ENCODE data around the gene GADD45G.

Gene GADD45G

DNA sequence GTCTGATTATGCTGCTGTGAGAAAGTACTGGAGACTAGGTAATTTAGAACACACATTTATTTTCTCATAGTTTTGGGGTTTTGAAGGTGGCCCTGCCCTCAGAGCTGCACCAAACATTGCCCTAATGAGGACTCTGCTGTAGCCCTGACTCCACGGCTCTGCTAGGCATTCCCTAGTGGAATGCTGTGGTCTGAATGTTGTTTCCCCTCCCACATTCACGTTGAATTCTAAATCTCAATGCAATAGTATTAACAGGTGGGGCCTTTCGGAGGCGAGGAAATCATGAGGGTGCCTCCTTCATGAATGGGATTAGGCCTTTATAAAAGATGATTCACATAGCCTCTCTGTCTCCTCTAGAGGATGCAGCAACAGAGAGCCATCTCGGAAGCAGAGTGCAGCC, 25.7 kb downstream of the GADD45G start:
- DNase-seq = no peak

DNA sequence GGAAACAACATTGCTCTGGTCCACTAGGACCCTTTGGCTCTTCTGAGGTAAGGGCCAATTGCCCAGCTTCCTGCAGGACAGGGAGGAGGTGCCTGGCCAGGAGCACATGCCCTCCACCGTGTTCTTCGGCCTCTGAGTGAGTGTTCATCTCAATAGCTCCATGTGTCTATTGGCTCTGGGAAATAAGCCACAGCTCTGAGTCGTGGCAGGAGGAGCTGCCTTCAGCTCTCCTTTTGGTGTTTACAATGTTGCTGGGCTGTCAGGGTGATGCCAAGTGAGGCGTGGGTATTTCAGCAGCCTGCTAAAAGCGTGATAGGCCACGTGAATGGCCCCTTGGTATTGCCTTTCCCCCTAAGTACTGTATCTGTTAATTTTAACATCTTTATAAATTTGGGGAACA, 26.6 kb downstream of the GADD45G start:
- no peak for DNase-seq

DNA sequence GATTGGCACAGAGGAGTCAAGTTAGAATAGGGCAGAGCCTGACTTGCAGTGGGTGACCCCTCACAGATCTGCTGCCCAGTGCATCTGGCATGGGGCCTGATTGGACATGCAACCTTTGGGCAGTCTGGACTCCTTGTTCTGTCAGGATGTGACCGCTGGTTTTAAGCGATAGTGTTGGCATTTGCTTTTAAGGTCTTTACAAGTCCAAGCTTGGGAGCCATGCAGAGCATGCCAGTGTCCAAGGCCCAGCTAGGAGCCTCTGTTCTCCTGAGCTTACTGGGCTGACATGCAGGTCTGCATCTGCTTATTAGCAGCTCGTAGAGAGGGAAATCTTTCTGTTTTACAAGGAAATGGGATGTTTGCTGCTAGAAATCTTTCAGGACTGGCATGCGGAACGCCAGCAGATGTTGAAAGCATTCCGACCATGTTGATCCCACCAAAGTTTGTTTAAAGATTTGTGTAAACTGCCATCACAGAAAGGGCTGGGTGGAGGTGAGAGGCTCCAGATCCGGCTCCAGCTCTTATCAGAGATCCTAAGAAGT, 27.5 kb downstream of the GADD45G start:
- DNase-seq = no peak

- DNase-seq = no peak
Observed at GRCh38 chr9:89632736-89633135, 27.9 kb downstream of the GADD45G start.

DNA sequence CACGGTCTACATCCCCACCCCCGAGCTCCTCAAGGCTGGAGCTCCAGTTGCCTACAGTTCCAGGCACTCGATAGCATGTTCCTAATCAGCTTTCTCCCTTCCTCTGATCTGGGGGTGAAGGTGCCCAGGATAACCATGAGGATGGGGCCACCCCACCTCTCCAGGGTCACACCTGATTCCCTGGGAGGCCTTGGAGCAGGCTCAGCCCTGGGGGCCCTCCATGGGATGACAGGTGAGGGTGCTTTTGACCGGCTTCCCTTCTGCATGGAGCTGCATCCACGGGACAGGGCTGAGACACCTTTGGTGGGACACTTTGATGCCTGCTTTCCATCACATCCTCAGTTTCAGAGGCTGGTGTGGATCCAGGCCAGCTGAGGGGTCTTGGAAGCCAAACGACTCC, 28.6 kb downstream of the GADD45G start:
- DNase-seq = no peak

- no peak for DNase-seq
Observed at GRCh38 chr9:89633920-89634319, 29.1 kb downstream of the GADD45G start.

DNA sequence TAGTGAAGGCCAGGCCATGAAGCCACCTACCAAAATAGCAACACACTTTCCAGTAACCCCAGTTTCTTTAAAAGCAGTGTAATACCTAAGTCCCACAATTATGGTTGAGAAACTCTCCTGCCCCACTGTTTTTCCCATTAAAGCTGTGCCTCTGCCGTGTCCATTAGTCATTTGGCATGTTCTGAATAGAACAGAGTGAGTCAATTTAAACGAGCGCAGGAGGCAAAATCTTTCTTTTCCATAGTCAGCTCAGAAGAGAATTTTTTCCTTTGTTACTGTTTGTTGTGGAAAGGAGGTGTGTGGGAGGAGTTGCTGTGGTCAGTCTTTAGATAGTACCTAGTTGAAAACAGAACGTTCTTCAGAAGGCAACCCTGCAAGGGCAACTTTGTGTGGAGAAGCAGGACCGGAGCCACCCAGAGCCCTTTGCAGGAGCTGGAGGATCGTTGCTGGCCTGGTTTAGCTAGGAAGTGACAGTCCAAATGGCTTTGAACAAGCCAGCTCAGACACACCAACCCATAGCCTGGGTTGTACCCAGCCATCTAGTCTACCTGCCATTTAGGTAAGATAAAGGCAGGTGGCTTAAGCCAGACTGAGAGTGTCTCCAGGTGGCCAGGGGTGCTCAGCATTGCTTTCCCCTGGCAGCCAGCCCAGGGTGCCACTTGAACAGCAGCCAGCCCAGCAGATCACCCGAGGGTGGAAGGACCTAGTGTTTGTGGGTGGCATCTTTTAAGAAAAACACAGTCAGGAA, 30.4 kb downstream of the GADD45G start:
- no peak for DNase-seq

GRCh38 chr9:89635816-89636215, 31.0 kb downstream of the GADD45G start:
- DNase-seq = no peak

GRCh38 chr9:89637787-89638186, 33.0 kb downstream of the GADD45G start:
- peak in 1 of 2 donors; percentile 33 for DNase-seq

DNA sequence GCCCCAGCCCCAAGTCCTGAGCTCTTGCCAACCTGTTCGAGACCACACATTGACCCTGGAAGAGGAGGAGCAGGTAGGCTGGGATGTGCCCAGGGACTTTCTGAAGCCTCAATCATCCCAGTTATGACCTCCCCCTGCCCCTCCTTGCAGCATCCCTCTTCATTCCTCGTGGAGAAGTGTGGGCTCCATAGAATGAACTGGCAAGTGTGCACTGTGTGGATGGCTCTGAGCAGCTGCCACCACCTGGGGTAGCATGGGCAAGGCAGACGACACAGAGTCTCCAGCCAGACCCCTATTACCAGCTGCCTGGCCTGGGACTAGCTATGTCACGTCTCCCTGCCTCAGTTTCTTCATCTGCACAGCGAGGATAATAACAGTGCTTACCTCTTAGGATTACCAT, 33.5 kb downstream of the GADD45G start:
- DNase-seq = no peak

DNA sequence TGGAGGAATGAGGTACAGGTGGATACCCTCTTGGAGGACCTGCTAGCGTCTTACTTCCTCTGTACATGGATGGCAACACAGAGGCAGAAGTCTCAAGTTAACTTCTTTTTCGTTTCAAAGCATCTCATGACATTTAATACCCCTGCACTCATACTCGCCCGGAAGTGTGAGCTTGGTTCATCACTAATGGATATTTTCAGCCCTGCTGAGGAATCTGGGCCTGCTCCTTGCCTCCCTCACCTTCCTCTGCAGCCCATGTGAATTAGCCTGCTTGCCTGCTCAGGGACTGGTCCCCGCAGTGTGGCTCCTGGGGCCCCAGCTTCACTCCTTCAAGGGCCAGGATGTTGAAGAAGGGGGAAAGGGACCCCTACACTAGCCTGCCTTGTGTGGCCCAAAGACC, 34.1 kb downstream of the GADD45G start:
- no peak for DNase-seq

GRCh38 chr9:89639367-89639795, 34.6 kb downstream of the GADD45G start:
- no peak for DNase-seq

GRCh38 chr9:89639961-89640360, 35.1 kb downstream of the GADD45G start:
- no peak for DNase-seq

DNA sequence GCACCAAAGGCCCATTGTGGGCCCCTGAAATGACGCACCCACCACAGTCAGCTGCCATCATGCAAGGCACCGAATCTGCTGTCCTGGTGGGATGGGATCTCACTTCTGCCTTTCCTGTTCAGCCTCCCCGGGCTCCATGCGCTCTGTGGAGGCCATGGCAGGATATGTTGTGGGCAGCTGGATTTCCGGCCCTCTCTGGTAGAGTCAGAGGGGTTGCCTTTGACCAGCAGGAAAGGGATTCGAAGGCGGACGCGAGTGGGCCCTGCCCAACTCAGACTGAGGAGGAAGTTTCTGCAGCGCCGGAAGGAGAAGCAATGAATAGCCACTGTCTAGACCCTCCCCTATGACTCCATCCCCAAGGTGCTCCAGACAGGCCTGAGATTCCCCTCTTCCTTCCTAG, 35.5 kb downstream of the GADD45G start:
- DNase-seq = peak; percentile 93 to 95

- no peak for DNase-seq
Observed at GRCh38 chr9:89640801-89641200, 36.0 kb downstream of the GADD45G start.

DNA sequence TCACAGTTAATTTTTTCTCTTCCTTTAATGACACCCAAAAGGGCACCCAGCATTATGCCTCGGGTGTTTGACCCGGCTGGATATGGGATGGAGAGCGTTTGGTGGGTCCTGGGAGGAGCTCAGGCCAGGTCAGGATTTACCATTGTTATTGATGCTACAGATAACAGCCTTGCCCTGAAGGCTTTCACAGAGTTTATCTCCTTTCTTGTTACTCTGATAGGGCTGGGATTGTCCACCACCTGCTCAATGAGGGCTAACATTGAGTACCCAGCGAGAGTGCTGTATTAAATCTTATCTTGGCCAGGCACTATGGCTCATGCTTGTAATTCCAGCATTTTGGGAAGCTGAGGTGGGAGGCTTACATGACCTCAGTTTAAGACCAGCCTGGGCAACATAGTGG, 37.2 kb downstream of the GADD45G start:
- DNase-seq = no peak

DNA sequence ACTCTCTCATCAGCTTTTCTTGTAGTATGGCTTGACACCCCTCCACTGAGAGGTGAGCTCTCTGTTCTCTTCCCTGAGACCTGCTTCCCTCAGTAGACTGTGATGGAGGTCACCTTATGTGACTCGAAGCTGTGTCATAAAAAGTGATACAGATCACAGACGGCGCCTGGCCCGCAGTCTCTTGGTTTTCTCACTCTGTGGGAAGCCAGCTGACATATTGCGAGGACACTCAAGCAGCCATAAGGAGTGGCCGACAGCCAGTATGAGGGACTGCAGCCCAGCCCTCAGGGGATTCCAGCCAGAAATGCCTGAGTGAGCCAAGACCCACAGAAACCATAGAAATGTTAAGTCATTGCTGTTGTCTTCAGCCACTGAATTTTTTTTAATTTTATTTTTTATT, 38.0 kb downstream of the GADD45G start:
- no peak for DNase-seq

- DNase-seq = no peak
Observed at GRCh38 chr9:89646189-89646939, 41.6 kb downstream of the GADD45G start.

DNA sequence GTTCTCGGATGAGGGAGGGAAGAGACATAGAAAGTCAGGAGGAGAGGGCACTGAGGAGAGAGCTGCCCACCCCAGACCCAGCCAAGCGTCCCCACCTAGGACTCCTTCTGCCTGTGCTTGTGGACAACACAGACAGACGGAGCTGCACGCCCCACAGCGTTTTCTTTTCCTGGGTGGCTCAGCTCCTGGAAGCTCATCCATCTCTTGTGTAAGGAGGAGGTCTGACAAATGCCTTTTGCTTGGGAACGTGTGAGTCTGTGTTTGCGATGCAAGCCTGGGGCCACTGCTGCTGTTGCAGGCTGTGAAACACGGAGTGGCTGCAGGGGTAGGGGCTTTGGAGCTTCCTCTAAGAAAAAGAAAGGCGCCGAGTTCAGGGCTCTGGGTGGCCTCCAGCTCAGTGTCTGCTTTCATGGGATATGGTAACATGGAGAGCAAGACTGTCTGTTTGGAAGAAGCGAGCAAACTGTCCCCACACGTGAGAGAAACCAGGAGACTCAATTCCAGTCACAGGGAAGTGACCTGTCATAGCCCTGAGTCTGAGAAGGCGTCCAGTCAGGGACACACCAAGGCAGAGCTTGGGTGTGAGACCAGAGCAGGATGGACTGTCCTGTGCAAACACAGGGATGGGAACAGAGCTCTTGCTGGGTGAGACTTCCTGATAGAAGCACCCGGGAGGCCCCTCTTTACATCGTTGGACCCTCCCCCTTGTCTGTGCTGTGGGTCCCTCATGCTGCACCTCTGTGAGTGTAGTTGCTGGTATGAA, 42.7 kb downstream of the GADD45G start:
- DNase-seq = no peak

DNA sequence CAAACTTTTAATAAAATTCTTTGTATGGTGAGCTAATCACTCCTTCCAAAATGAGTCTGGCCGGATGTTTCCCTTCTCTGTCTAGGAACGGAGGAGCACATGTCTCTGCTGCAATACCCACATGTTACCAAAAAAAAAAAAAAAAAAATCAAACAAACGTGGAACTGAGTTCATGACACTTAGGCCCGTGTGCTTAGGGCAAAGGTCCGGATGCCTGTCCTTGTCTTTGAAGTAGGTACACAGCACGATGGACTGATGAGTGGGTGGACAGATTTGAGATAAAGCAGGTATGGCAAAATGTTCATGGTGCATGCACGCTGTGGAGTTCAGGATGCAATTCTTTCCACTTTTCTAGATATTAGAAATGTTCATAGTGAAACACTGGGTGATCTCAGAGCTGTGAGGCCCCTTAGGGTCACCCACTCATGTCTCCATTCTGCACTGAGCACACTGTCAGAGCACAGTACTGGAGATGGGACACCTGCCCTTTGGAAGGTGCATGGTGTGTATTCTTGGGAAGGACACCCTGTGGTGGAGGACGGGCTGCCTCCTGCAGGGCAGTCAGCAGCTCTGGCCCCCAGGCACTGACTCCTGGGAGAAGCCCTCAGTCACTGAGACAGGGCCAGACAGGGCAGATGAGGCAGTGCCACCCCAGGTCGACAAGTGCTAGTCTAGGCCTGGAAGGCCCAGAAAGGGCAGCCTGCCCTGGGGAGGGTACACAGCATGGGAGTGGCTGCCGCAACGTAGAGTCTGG, 43.6 kb downstream of the GADD45G start:
- DNase-seq = peak; percentile 37 to 47

GRCh38 chr9:89649039-89649691, 44.4 kb downstream of the GADD45G start:
- DNase-seq = peak; percentile 15 to 24
